Keratinocyte (primary cell): ENCODE results near the gene PRKD1. TPM values are rescaled to one million over a fixed set of nuclear protein-coding genes. Genes with fewer than 3 reads are reported as not detected.

Experiments used
- DNase-seq: peaks from one replicate; pipeline ENCODE4 v3.0.0-alpha.2; 2011; ENCODE audit warnings: low read depth, missing footprints, low spot score
- FAIRE-seq: peaks from 2 replicates; lab custom pipeline; 2011; peaks lifted over from hg19 to GRCh38; lab: Jason Lieb, UNC
- H2AFZ ChIP-seq: 2 replicates; pipeline ENCODE4 v1.6.0; 2012; ENCODE audit warnings: low read length, control low read depth, inconsistent platforms; ENCODE audit not compliant: control insufficient read depth
- H3K27ac ChIP-seq: 2 replicates; pipeline ENCODE4 v1.5.1; 2011; ENCODE audit warnings: low read length; ENCODE audit not compliant: control insufficient read depth, insufficient read depth
- H3K27me3 ChIP-seq: 3 replicates; pipeline ENCODE4 v1.6.0; 2011; ENCODE audit warnings: low read length; ENCODE audit not compliant: control insufficient read depth, insufficient read depth; ENCODE audit errors: extremely low read depth
- H3K36me3 ChIP-seq, 2 experiments: 2 replicates in 1 of 2; 3 replicates in 1 of 2; pipeline ENCODE4 v1.5.1; 2011; ENCODE audit warnings: low read length in 2 of 2, mild to moderate bottlenecking in 1 of 2; ENCODE audit not compliant: control insufficient read depth in 2 of 2, insufficient read depth in 2 of 2; ENCODE audit errors: extremely low read depth in 1 of 2
- H3K4me1 ChIP-seq: 3 replicates; pipeline ENCODE4 v1.5.1; 2011; ENCODE audit warnings: low read length; ENCODE audit not compliant: control insufficient read depth, insufficient read depth; ENCODE audit errors: extremely low read depth
- H3K4me2 ChIP-seq: 3 replicates; pipeline ENCODE4 v1.6.0; 2011; ENCODE audit warnings: low read depth, low read length; ENCODE audit not compliant: control insufficient read depth, insufficient read depth; ENCODE audit errors: extremely low read depth
- H3K4me3 ChIP-seq, 3 experiments: fragments of 200-600 bp in 1 of 3; sonication (generic) in 1 of 3; 2 replicates in 2 of 3; 3 replicates in 1 of 3; pipeline ENCODE4 v1.5.1; 2011 to 2016; ENCODE audit warnings: low read length in 3 of 3, mild to moderate bottlenecking in 3 of 3, control low read depth in 2 of 3, inconsistent platforms in 1 of 3, low read depth in 1 of 3, mixed read lengths in 1 of 3, mixed run types in 1 of 3, moderate library complexity in 1 of 3; ENCODE audit not compliant: control insufficient read depth in 2 of 3, insufficient read depth in 2 of 3; ENCODE audit errors: extremely low read depth in 1 of 3
- H3K79me2 ChIP-seq: 2 replicates; pipeline ENCODE4 v1.6.0; 2012; ENCODE audit warnings: low read length; ENCODE audit not compliant: control insufficient read depth, insufficient read depth
- H3K9ac ChIP-seq: 3 replicates; pipeline ENCODE4 v1.6.0; 2011; ENCODE audit warnings: low read length; ENCODE audit not compliant: control insufficient read depth, insufficient read depth; ENCODE audit errors: extremely low read depth
- H3K9me1 ChIP-seq: 3 replicates; pipeline ENCODE4 v1.6.0; 2011; ENCODE audit warnings: low read length; ENCODE audit not compliant: control insufficient read depth, insufficient read depth; ENCODE audit errors: extremely low read depth
- H3K9me3 ChIP-seq: 2 replicates; pipeline ENCODE4 v1.5.1; 2012; ENCODE audit warnings: low read depth, low read length; ENCODE audit not compliant: control insufficient read depth
- H4K20me1 ChIP-seq: 3 replicates; pipeline ENCODE4 v1.6.0; 2011; ENCODE audit warnings: low read length; ENCODE audit not compliant: control insufficient read depth, insufficient read depth; ENCODE audit errors: extremely low read depth
- EZH2 ChIP-seq: IDR thresholded peaks from one replicate; pipeline ENCODE4 v1.6.1; 2012; ENCODE audit warnings: inconsistent platforms, mild to moderate bottlenecking, low read length, moderate library complexity
- dilution Hi-C: fragments of 300-500 bp; cut with MboI; formaldehyde crosslinking; loops from one replicate; pipeline ENCODE4 v1.7.0; 2020; ENCODE audit warnings: low sequenced_read_pairs; ENCODE audit not compliant: extremely low pct_ligation_motif_present
- polyA plus RNA-seq, 5 experiments: library from polyadenylated mRNA; depleted of rRNA in 3 of 5; stranded (reverse) in 3 of 5; stranded (forward) in 1 of 5; unstranded in 1 of 5; fragments of >200 nt; gene quantifications; 1 replicate in 1 of 5; 2 replicates in 3 of 5; 3 replicates in 1 of 5; pipeline versions ENCODE4 v1.2.1 to v1.2.3, GENCODE V29; 2011 to 2012; ENCODE audit warnings: missing spikeins in 2 of 5, low read depth in 1 of 5, low replicate concordance in 1 of 5
- TF ChIP-seq, protein P1 (sequence below), 3 experiments: IDR thresholded peaks in 1 of 3; conservative IDR thresholded peaks in 1 of 3; optimal IDR thresholded peaks in 1 of 3; 2 replicates in 2 of 3; 3 replicates in 1 of 3; pipeline versions ENCODE3 to v1.5.1; 2011; ENCODE audit warnings: low read length in 3 of 3, mild to moderate bottlenecking in 3 of 3, moderate library complexity in 2 of 3, control low read depth in 1 of 3, inconsistent platforms in 1 of 3; ENCODE audit not compliant: insufficient read depth in 2 of 3; ENCODE audit errors: extremely low read depth in 1 of 3

The PRKD1 gene
- polyA plus RNA-seq, 1 donor (not counting 4 experiments of a cell fraction or from before 2014, with no cell fraction given) = 0.49 TPM

DNA sequence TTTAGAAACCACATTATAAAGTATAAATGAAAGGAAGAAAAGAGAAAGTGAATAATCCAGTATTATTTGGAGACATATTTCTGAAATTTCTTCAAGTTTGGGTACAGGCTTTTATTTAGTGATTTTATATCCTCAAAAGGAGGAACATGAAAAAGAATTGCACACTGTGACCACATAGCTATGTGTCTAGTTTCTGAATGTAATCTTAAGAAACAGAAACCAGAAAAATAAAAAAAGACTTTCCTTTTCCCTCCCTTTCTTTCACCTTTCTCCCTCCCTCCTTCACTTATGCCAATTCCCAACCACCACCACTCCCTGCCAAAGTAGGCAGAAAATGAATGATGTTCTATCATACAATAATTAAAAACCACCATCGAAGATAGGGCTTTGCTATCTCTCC lies 189.6 kb downstream of the PRKD1 start:
- Histone ChIP-seq H4K20me1 (no peaks in the 10 kb centered on the region), H3K9ac (no peak overlapping the region), H3K4me1 (no peaks in the 10 kb centered on the region), H3K4me2 (no peak overlapping the region), H3K36me3 (no peaks in the 10 kb centered on the region), H3K9me1 (no peaks in the 10 kb centered on the region), H3K9me3 (no peaks in the 10 kb centered on the region), H3K79me2 (no peaks in the 10 kb centered on the region), H2AFZ (no peak overlapping the region), H3K4me3 (no peak overlapping the region), H3K27ac (no peak overlapping the region), H3K27me3 (no peaks in the 10 kb centered on the region)
- dilution Hi-C loops = no loop called here
- FAIRE-seq (no peak), DNase-seq (no peak)
- TF ChIP-seq EZH2 = no peak
- TF ChIP-seq, protein P1, sequence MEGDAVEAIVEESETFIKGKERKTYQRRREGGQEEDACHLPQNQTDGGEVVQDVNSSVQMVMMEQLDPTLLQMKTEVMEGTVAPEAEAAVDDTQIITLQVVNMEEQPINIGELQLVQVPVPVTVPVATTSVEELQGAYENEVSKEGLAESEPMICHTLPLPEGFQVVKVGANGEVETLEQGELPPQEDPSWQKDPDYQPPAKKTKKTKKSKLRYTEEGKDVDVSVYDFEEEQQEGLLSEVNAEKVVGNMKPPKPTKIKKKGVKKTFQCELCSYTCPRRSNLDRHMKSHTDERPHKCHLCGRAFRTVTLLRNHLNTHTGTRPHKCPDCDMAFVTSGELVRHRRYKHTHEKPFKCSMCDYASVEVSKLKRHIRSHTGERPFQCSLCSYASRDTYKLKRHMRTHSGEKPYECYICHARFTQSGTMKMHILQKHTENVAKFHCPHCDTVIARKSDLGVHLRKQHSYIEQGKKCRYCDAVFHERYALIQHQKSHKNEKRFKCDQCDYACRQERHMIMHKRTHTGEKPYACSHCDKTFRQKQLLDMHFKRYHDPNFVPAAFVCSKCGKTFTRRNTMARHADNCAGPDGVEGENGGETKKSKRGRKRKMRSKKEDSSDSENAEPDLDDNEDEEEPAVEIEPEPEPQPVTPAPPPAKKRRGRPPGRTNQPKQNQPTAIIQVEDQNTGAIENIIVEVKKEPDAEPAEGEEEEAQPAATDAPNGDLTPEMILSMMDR (optimal IDR thresholded peaks at IDR 0.05 in 1 of 3, IDR thresholded peaks at IDR 0.05 in 1 of 3, conservative IDR thresholded peaks at IDR 0.05 in 1 of 3; ENCODE audit: extremely low read depth in 1 of 3, insufficient read depth in 2 of 3, low read length in 3 of 3) = no peak

DNA sequence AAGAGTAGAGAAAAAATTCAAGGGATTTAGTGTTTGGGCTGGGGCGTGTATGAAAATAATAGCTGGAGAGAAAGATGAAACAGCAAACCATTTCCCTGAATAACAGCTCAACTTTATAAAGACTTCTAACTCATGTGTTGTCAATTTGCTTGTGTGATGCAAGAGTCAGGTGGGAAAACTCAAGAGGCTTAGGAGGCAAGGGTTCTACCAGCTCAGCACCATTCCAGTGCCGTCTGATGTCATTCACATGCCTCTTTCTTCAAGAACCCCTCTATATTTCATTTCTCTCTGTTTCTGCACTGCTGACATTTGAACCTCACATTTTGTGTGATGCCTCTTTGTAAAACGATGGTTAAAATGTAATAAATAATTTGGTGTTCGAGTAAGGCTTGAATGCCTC lies 192.2 kb downstream of the PRKD1 start:
- H3K27ac ChIP-seq = no peak overlapping the region
- H3K27me3 ChIP-seq = no peaks in the 10 kb centered on the region
- no peaks in the 10 kb centered on the region for H4K20me1 ChIP-seq
- no peak for FAIRE-seq
- H3K9me3 ChIP-seq = no peaks in the 10 kb centered on the region
- H3K9me1 ChIP-seq = no peaks in the 10 kb centered on the region
- TF ChIP-seq, protein P1 (optimal IDR thresholded peaks at IDR 0.05 in 1 of 3, IDR thresholded peaks at IDR 0.05 in 1 of 3, conservative IDR thresholded peaks at IDR 0.05 in 1 of 3; ENCODE audit: extremely low read depth in 1 of 3, insufficient read depth in 2 of 3, low read length in 3 of 3) = no peak
- no peak for TF ChIP-seq EZH2
- H3K36me3 ChIP-seq = no peaks in the 10 kb centered on the region
- H3K9ac ChIP-seq = no peak overlapping the region
- no peak overlapping the region for H2AFZ ChIP-seq
- dilution Hi-C loops = no loop called here
- H3K79me2 ChIP-seq = no peaks in the 10 kb centered on the region
- no peak overlapping the region for H3K4me2 ChIP-seq
- DNase-seq = no peak
- H3K4me3 ChIP-seq = no peak overlapping the region
- H3K4me1 ChIP-seq = no peaks in the 10 kb centered on the region
